GM23338 (cell line): Measurements from ENCODE around the gene NADK2.

Experiments used
- CREB1 ChIP-seq: fragments of 250-450 bp; sonication (Bioruptor Pico); IDR thresholded peaks from 2 replicates; pipeline ENCODE4 v1.5.0; 2020; ENCODE audit warnings: low read depth, mild to moderate bottlenecking, moderate library complexity
- CTCF ChIP-seq, 2 experiments: fragments of 200-600 bp in 1 of 2; sonication (generic) in 1 of 2; conservative IDR thresholded peaks; 2 replicates each; pipeline versions ENCODE4 v1.5.1 to v1.6.1; 2016 to 2017; ENCODE audit warnings: antibody characterized with exemption in 2 of 2, low read depth in 2 of 2, mild to moderate bottlenecking in 2 of 2, moderate library complexity in 1 of 2
- EZH2 ChIP-seq: fragments of 200-600 bp; sonication (generic); IDR thresholded peaks from one replicate; pipeline ENCODE4 v1.8.0; 2017; ENCODE audit warnings: antibody characterized with exemption, mild to moderate bottlenecking, low read depth; ENCODE audit not compliant: unreplicated experiment
- EZH2phosphoT487 ChIP-seq: fragments of 200-600 bp; sonication (generic); IDR thresholded peaks from one replicate; pipeline ENCODE4 v1.8.1; 2018; ENCODE audit warnings: antibody characterized with exemption; ENCODE audit not compliant: unreplicated experiment
- JUNB ChIP-seq: IDR thresholded peaks from one replicate; pipeline ENCODE4 v1.6.1; 2016; ENCODE audit warnings: antibody characterized with exemption; ENCODE audit not compliant: unreplicated experiment
- NANOG ChIP-seq: IDR thresholded peaks from 2 replicates; pipeline ENCODE4 v1.6.1; 2016; ENCODE audit warnings: antibody characterized with exemption, borderline replicate concordance
- POLR2AphosphoS5 ChIP-seq: IDR thresholded peaks from 2 replicates; pipeline ENCODE4 v1.6.1; 2016; ENCODE audit warnings: antibody characterized with exemption, low read depth
- REST ChIP-seq: IDR thresholded peaks from one replicate; pipeline ENCODE4 v1.6.1; 2018; ENCODE audit warnings: antibody characterized with exemption; ENCODE audit not compliant: unreplicated experiment
- STAT1 ChIP-seq: IDR thresholded peaks from one replicate; pipeline ENCODE4 v1.6.1; 2016; ENCODE audit warnings: antibody characterized with exemption; ENCODE audit not compliant: unreplicated experiment
- ZNF331 ChIP-seq: fragments of 250-450 bp; sonication (Bioruptor Pico); IDR thresholded peaks from 2 replicates; pipeline ENCODE4 v1.5.0; 2020; ENCODE audit warnings: low read depth, mild to moderate bottlenecking, moderate library complexity
- TF ChIP-seq, protein P1 (sequence below): IDR thresholded peaks from 2 replicates; pipeline ENCODE4 v1.6.1; 2016; ENCODE audit warnings: antibody characterized with exemption

- TF ChIP-seq CTCF (conservative IDR thresholded peaks at IDR 0.05; ENCODE audit: low read depth in 2 of 2) = no peak
- TF ChIP-seq CREB1 = peak; percentile 92
- TF ChIP-seq EZH2 = no peak
- no peak for TF ChIP-seq POLR2AphosphoS5
- no peak for TF ChIP-seq REST
- no peak for TF ChIP-seq ZNF331
- TF ChIP-seq EZH2phosphoT487 = no peak
- TF ChIP-seq STAT1 = no peak
- TF ChIP-seq JUNB = no peak
- TF ChIP-seq NANOG = no peak
- TF ChIP-seq, protein P1, sequence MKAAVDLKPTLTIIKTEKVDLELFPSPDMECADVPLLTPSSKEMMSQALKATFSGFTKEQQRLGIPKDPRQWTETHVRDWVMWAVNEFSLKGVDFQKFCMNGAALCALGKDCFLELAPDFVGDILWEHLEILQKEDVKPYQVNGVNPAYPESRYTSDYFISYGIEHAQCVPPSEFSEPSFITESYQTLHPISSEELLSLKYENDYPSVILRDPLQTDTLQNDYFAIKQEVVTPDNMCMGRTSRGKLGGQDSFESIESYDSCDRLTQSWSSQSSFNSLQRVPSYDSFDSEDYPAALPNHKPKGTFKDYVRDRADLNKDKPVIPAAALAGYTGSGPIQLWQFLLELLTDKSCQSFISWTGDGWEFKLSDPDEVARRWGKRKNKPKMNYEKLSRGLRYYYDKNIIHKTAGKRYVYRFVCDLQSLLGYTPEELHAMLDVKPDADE = no peak
Observed at GRCh38 chr5:36150676-36151433, 90.9 kb downstream of the NADK2 start.
